H9 (cell line): ENCODE data around the gene TBC1D10B. TPM values are rescaled to one million over a fixed set of nuclear protein-coding genes. Genes with fewer than 3 reads are reported as not detected.

Source experiments
- DNase-seq: peaks from one replicate; pipeline ENCODE4 v3.0.0-alpha.2; 2017
- H2AFZ ChIP-seq: one replicate; pipeline ENCODE4 v1.6.1; 2013; ENCODE audit warnings: mild to moderate bottlenecking, low read length, control low read depth, moderate library complexity
- H2AK5ac ChIP-seq: 2 replicates; pipeline ENCODE4 v1.6.1; 2013; ENCODE audit warnings: low read length, control low read depth, mixed read lengths; ENCODE audit not compliant: insufficient read length
- H2BK120ac ChIP-seq: one replicate; pipeline ENCODE4 v1.6.1; 2013; ENCODE audit warnings: low read depth, mild to moderate bottlenecking, low read length, control low read depth, inconsistent platforms; ENCODE audit not compliant: poor library complexity, severe bottlenecking
- H2BK12ac ChIP-seq: 2 replicates; pipeline ENCODE4 v1.6.1; 2013; ENCODE audit warnings: low read length, control low read depth, mixed read lengths, low read depth; ENCODE audit not compliant: insufficient read length
- H2BK15ac ChIP-seq: 2 replicates; pipeline ENCODE4 v1.6.1; 2013; ENCODE audit warnings: low read depth, low read length, control low read depth
- H2BK20ac ChIP-seq: one replicate; pipeline ENCODE4 v1.6.1; 2013; ENCODE audit warnings: low read depth, mild to moderate bottlenecking, low read length, control low read depth, inconsistent platforms; ENCODE audit not compliant: poor library complexity, severe bottlenecking
- H2BK5ac ChIP-seq: 2 replicates; pipeline ENCODE4 v1.6.1; 2013; ENCODE audit warnings: low read length, control low read depth, mixed read lengths; ENCODE audit not compliant: insufficient read length
- H3K14ac ChIP-seq: 2 replicates; pipeline ENCODE4 v1.6.1; 2013; ENCODE audit warnings: low read length, control low read depth; ENCODE audit not compliant: insufficient read depth
- H3K18ac ChIP-seq: 2 replicates; pipeline ENCODE4 v1.6.1; 2013; ENCODE audit warnings: low read depth, mild to moderate bottlenecking, mixed read lengths, low read length, control low read depth; ENCODE audit not compliant: insufficient read length
- H3K23ac ChIP-seq: 2 replicates; pipeline ENCODE4 v1.6.1; 2013; ENCODE audit warnings: low read length, control low read depth, mixed read lengths, low read depth; ENCODE audit not compliant: insufficient read length
- H3K23me2 ChIP-seq: 2 replicates; pipeline ENCODE4 v1.6.1; 2013; ENCODE audit warnings: low read depth, mild to moderate bottlenecking, mixed read lengths, low read length, control low read depth; ENCODE audit not compliant: insufficient read length, poor library complexity, severe bottlenecking
- H3K27ac ChIP-seq: 2 replicates; pipeline ENCODE4 v1.5.1; 2013; ENCODE audit warnings: low read length, control low read depth, mixed read lengths, low read depth; ENCODE audit not compliant: insufficient read length
- H3K27me3 ChIP-seq: 2 replicates; pipeline ENCODE4 v1.6.1; 2013; ENCODE audit warnings: low read length, control low read depth, inconsistent platforms; ENCODE audit not compliant: insufficient read depth
- H3K4ac ChIP-seq: 2 replicates; pipeline ENCODE4 v1.6.1; 2013; ENCODE audit warnings: low read depth, mild to moderate bottlenecking, control low read depth, inconsistent platforms, low read length, moderate library complexity
- H3K4me1 ChIP-seq: 2 replicates; pipeline ENCODE4 v1.6.1; 2013; ENCODE audit warnings: low read length, control low read depth, inconsistent platforms; ENCODE audit not compliant: insufficient read depth
- H3K4me2 ChIP-seq: 2 replicates; pipeline ENCODE4 v1.6.1; 2013; ENCODE audit warnings: low read length, control low read depth, mixed read lengths; ENCODE audit not compliant: insufficient read length, insufficient read depth
- H3K56ac ChIP-seq: 2 replicates; pipeline ENCODE4 v1.6.1; 2013; ENCODE audit warnings: low read depth, mild to moderate bottlenecking, mixed read lengths, low read length, control low read depth; ENCODE audit not compliant: insufficient read length
- H3K79me1 ChIP-seq: 2 replicates; pipeline ENCODE4 v1.6.1; 2013; ENCODE audit warnings: low read depth, mild to moderate bottlenecking, moderate library complexity, low read length, control low read depth, inconsistent platforms; ENCODE audit not compliant: insufficient read depth, poor library complexity, severe bottlenecking
- H3K79me2 ChIP-seq: 2 replicates; pipeline ENCODE4 v1.6.1; 2013; ENCODE audit warnings: low read length, control low read depth, inconsistent platforms; ENCODE audit not compliant: insufficient read depth
- H3K9ac ChIP-seq: 2 replicates; pipeline ENCODE4 v1.6.1; 2013; ENCODE audit warnings: low read length, control low read depth, mixed read lengths; ENCODE audit not compliant: insufficient read length; ENCODE audit errors: extremely low read depth
- H3K9me3 ChIP-seq: one replicate; pipeline ENCODE4 v1.6.1; 2013; ENCODE audit warnings: low read depth, low read length, inconsistent platforms; ENCODE audit not compliant: control insufficient read depth
- H3T11ph ChIP-seq: one replicate; pipeline ENCODE4 v1.6.1; 2013; ENCODE audit warnings: mild to moderate bottlenecking, low read length, control low read depth, inconsistent platforms
- H4K20me1 ChIP-seq: one replicate; pipeline ENCODE4 v1.6.1; 2013; ENCODE audit not compliant: control insufficient read depth, insufficient read length, insufficient read depth
- H4K5ac ChIP-seq: 2 replicates; pipeline ENCODE4 v1.6.1; 2013; ENCODE audit warnings: low read depth, mild to moderate bottlenecking, mixed read lengths, low read length, control low read depth; ENCODE audit not compliant: insufficient read length
- H4K8ac ChIP-seq: replicated peaks from 2 replicates; pipeline ENCODE4 v1.6.1; 2013; ENCODE audit warnings: low read length, control low read depth, mixed read lengths, low read depth; ENCODE audit not compliant: insufficient read length
- H4K91ac ChIP-seq: 2 replicates; pipeline ENCODE4 v1.6.1; 2013; ENCODE audit warnings: low read depth, mild to moderate bottlenecking, moderate library complexity, mixed read lengths, low read length, control low read depth; ENCODE audit not compliant: insufficient read length
- H3K27ac Mint-ChIP-seq, 3 experiments: 2 replicates in 2 of 3; 3 replicates in 1 of 3; pipeline ENCODE4 v1.8.0; 2020 to 2021; ENCODE audit warnings: mixed read lengths in 3 of 3, mild to moderate bottlenecking in 1 of 3, moderate library complexity in 1 of 3
- H3K27me3 Mint-ChIP-seq: 2 replicates; pipeline ENCODE4 v1.8.0; 2021; ENCODE audit warnings: low read depth, mild to moderate bottlenecking, moderate library complexity, mixed read lengths
- H3K36me3 Mint-ChIP-seq, 3 experiments: 2 replicates in 2 of 3; 3 replicates in 1 of 3; pipeline ENCODE4 v1.8.0; 2020 to 2021; ENCODE audit warnings: low read depth in 3 of 3, mixed read lengths in 3 of 3; ENCODE audit not compliant: insufficient read depth in 1 of 3
- H3K4me1 Mint-ChIP-seq, 2 experiments: 2 replicates each; pipeline ENCODE4 v1.8.0; 2020; ENCODE audit warnings: mixed read lengths in 2 of 2
- H3K4me3 Mint-ChIP-seq, 2 experiments: 2 replicates in 1 of 2; 3 replicates in 1 of 2; pipeline ENCODE4 v1.8.0; 2020 to 2021; ENCODE audit warnings: mild to moderate bottlenecking in 2 of 2, mixed read lengths in 2 of 2, moderate library complexity in 1 of 2
- H3K9me3 Mint-ChIP-seq, 2 experiments: 2 replicates in 1 of 2; 3 replicates in 1 of 2; pipeline ENCODE4 v1.8.0; 2020; ENCODE audit warnings: mild to moderate bottlenecking in 2 of 2, mixed read lengths in 2 of 2, moderate library complexity in 1 of 2
- CTCF ChIP-seq: fragments of 200-600 bp; sonication (generic); conservative IDR thresholded peaks from 3 replicates; pipeline ENCODE4 v1.8.0; 2021; ENCODE audit warnings: antibody characterized with exemption, mild to moderate bottlenecking
- WGBS: extraction: QIAGEN DNeasy Blood & Tissue Kit; methylation state at CpG from one replicate; pipeline ENCODE4 v1.1.7; 2013; ENCODE audit warnings: missing lambda C conversion rate, low lambda C conversion rate, mixed read lengths; ENCODE audit not compliant: insufficient read length; ENCODE audit errors: extremely low coverage; 5-methylcytosine and 5-hydroxymethylcytosine counted together
- total RNA-seq: library from RNA; stranded (reverse); gene quantifications from 2 replicates; pipeline ENCODE4 v1.2.1, GENCODE V29; 2021

TBC1D10B gene
- total RNA-seq, 1 experiment from 2014 or later: 25.6 TPM

GRCh38 chr16:30378236-30379157 lies 8.2 kb upstream of the TBC1D10B start:
- H4K8ac ChIP-seq: no peak overlapping the region
- peaks cover 2 to 4% (median 2%) of the 10 kb centered on the region in 3 experiments; a peak in 4 of 7 replicates for H3K36me3 Mint-ChIP-seq
- H2BK120ac ChIP-seq: no peak overlapping the region
- DNase-seq: peak; percentile 98
- no peak overlapping the region for H2BK12ac ChIP-seq
- no peak overlapping the region for H3K4ac ChIP-seq
- no peaks in the 10 kb centered on the region for H4K20me1 ChIP-seq
- H2BK20ac ChIP-seq: no peak overlapping the region
- peak overlapping the region; percentile 99 to 100 (median 99) for H3K27ac Mint-ChIP-seq
- no peak overlapping the region for H3T11ph ChIP-seq
- WGBS: no CpG with 5 or more reads among the region's 67 CpGs
- H3K27me3 ChIP-seq: no peaks in the 10 kb centered on the region
- no peak overlapping the region for H3K23ac ChIP-seq
- no peaks in the 10 kb centered on the region for H3K79me1 ChIP-seq
- peak overlapping the region; percentile 73 for H3K18ac ChIP-seq
- H4K91ac ChIP-seq: no peak overlapping the region
- peaks cover 13% of the 10 kb centered on the region for H3K23me2 ChIP-seq
- no peaks in the 10 kb centered on the region; the same call in 1 of the 2 replicates for H3K4me1 ChIP-seq
- peak overlapping the region; percentile 50 for H3K27ac ChIP-seq
- no peak overlapping the region for H3K56ac ChIP-seq
- H3K79me2 ChIP-seq: no peaks in the 10 kb centered on the region
- peak overlapping the region; percentile 88 for H3K14ac ChIP-seq
- H2AFZ ChIP-seq: no peak overlapping the region
- no peak overlapping the region for H2BK15ac ChIP-seq
- TF ChIP-seq CTCF: 0 out of 3 replicates have a peak, but pooled peaks have one; percentile 8
- H2AK5ac ChIP-seq: no peak overlapping the region
- H3K9ac ChIP-seq: peak overlapping the region; percentile 76
- no peak overlapping the region for H4K5ac ChIP-seq
- no peak overlapping the region for H2BK5ac ChIP-seq
- H3K4me2 ChIP-seq: peak overlapping the region; percentile 55
- peak overlapping the region; percentile 87 to 95 for H3K4me3 Mint-ChIP-seq
- peaks cover 20 to 40% of the 10 kb centered on the region in 2 experiments for H3K4me1 Mint-ChIP-seq
- H3K9me3 ChIP-seq: no peaks in the 10 kb centered on the region
- peaks cover 0 to 2% of the 10 kb centered on the region in 2 experiments; a peak in 2 of 5 replicates for H3K9me3 Mint-ChIP-seq
- no peaks in the 10 kb centered on the region; the same call in 1 of the 2 replicates for H3K27me3 Mint-ChIP-seq
